ENCODE results near the gene ICAM3.

GRCh38 chr19:10352764-10353671 lies 13.6 kb upstream of the ICAM3 start:
- TF ChIP-seq, protein P1, sequence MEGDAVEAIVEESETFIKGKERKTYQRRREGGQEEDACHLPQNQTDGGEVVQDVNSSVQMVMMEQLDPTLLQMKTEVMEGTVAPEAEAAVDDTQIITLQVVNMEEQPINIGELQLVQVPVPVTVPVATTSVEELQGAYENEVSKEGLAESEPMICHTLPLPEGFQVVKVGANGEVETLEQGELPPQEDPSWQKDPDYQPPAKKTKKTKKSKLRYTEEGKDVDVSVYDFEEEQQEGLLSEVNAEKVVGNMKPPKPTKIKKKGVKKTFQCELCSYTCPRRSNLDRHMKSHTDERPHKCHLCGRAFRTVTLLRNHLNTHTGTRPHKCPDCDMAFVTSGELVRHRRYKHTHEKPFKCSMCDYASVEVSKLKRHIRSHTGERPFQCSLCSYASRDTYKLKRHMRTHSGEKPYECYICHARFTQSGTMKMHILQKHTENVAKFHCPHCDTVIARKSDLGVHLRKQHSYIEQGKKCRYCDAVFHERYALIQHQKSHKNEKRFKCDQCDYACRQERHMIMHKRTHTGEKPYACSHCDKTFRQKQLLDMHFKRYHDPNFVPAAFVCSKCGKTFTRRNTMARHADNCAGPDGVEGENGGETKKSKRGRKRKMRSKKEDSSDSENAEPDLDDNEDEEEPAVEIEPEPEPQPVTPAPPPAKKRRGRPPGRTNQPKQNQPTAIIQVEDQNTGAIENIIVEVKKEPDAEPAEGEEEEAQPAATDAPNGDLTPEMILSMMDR (IDR thresholded peaks at IDR 0.05) = no peak
- TF ChIP-seq POLR2AphosphoS5 (IDR thresholded peaks at IDR 0.05; ENCODE audit: low read depth, low read length) = no peak
- TF ChIP-seq SIN3A (IDR thresholded peaks at IDR 0.05; ENCODE audit: borderline replicate concordance, insufficient read depth, low read depth, low read length) = no peak
